ENCODE measurements around the gene INTS15.

INTS15 gene

GRCh38 chr7:6553448-6554044, 36.3 kb upstream of the INTS15 start:
- Histone ChIP-seq H3K4me1 (ENCODE audit: insufficient read depth, low read length) (no peaks in the 10 kb centered on the region), H4K20me1 (ENCODE audit: insufficient read depth, low read length) (no peaks in the 10 kb centered on the region), H2AFZ (ENCODE audit: low read depth, low read length) (0 out of 2 replicates have a peak overlapping the region, but pooled peaks have one; percentile 13), H3K4me3 (ENCODE audit: low read depth in 1 of 2, low read length in 2 of 2) (no peak overlapping the region), H3K9me3 (ENCODE audit: insufficient read depth, low read length, severe bottlenecking) (no peaks in the 10 kb centered on the region), H3K79me2 (ENCODE audit: insufficient read depth, low read length) (no peaks in the 10 kb centered on the region), H3K27ac (ENCODE audit: low read length) (no peak overlapping the region), H3K4me2 (ENCODE audit: insufficient read depth, low read length) (no peak overlapping the region), H3K36me3 (ENCODE audit: insufficient read depth, low read length) (no peaks in the 10 kb centered on the region), H3K9ac (ENCODE audit: low read depth, low read length) (no peak overlapping the region), H3K27me3 (ENCODE audit: insufficient read depth, low read length, poor library complexity) (no peaks in the 10 kb centered on the region)
- no peak for DNase-seq
- no peak for ATAC-seq (ENCODE audit: insufficient read depth, low read depth)
- TF ChIP-seq, protein P1, sequence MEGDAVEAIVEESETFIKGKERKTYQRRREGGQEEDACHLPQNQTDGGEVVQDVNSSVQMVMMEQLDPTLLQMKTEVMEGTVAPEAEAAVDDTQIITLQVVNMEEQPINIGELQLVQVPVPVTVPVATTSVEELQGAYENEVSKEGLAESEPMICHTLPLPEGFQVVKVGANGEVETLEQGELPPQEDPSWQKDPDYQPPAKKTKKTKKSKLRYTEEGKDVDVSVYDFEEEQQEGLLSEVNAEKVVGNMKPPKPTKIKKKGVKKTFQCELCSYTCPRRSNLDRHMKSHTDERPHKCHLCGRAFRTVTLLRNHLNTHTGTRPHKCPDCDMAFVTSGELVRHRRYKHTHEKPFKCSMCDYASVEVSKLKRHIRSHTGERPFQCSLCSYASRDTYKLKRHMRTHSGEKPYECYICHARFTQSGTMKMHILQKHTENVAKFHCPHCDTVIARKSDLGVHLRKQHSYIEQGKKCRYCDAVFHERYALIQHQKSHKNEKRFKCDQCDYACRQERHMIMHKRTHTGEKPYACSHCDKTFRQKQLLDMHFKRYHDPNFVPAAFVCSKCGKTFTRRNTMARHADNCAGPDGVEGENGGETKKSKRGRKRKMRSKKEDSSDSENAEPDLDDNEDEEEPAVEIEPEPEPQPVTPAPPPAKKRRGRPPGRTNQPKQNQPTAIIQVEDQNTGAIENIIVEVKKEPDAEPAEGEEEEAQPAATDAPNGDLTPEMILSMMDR (IDR thresholded peaks at IDR 0.05; ENCODE audit: borderline replicate concordance, extremely low read depth, low read length, poor library complexity, severe bottlenecking): no peak
- no peak for TF ChIP-seq EZH2 (IDR thresholded peaks at IDR 0.05; ENCODE audit: borderline replicate concordance, low read depth, low read length, severe bottlenecking)

- Histone ChIP-seq H3K9ac (ENCODE audit: low read depth, low read length) (no peak overlapping the region), H3K9me3 (ENCODE audit: insufficient read depth, low read length, severe bottlenecking) (no peaks in the 10 kb centered on the region), H3K4me2 (ENCODE audit: insufficient read depth, low read length) (no peak overlapping the region), H3K36me3 (ENCODE audit: insufficient read depth, low read length) (no peaks in the 10 kb centered on the region), H3K4me1 (ENCODE audit: insufficient read depth, low read length) (no peaks in the 10 kb centered on the region), H2AFZ (ENCODE audit: low read depth, low read length) (peak overlapping the region; percentile 36), H3K27me3 (ENCODE audit: insufficient read depth, low read length, poor library complexity) (no peaks in the 10 kb centered on the region), H3K4me3 (ENCODE audit: low read depth in 1 of 2, low read length in 2 of 2) (no peak overlapping the region), H3K79me2 (ENCODE audit: insufficient read depth, low read length) (no peaks in the 10 kb centered on the region), H4K20me1 (ENCODE audit: insufficient read depth, low read length) (no peaks in the 10 kb centered on the region), H3K27ac (ENCODE audit: low read length) (no peak overlapping the region)
- ATAC-seq (ENCODE audit: insufficient read depth, low read depth) (no peak), DNase-seq (no peak)
- no peak for TF ChIP-seq EZH2 (IDR thresholded peaks at IDR 0.05; ENCODE audit: borderline replicate concordance, low read depth, low read length, severe bottlenecking)
- TF ChIP-seq, protein P1 (IDR thresholded peaks at IDR 0.05; ENCODE audit: borderline replicate concordance, extremely low read depth, low read length, poor library complexity, severe bottlenecking): no peak
Observed at GRCh38 chr7:6554848-6555247, 35.0 kb upstream of the INTS15 start.

DNA sequence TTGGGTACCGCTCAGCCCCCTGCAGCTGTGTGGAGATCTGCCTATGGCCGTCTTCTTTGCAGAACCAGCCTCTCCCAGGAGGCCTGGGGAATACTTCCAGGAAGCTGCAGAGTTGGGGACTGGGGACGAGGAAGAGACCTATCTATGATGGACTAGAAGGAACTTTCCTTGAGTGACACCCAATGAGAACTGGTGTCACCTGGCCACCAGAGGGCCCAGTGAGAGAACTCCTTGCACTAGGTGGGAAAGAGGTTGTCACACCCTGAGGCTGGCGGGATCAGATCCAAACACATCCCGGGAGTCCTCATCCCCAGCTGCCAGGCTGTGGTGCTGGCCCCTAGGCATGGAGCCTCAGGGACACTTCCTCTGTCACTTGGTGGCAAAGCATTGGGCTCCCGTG, 33.6 kb upstream of the INTS15 start:
- DNase-seq (no peak), ATAC-seq (ENCODE audit: insufficient read depth, low read depth) (no peak)
- Histone ChIP-seq H4K20me1 (ENCODE audit: insufficient read depth, low read length) (no peaks in the 10 kb centered on the region), H3K4me3 (ENCODE audit: low read depth in 1 of 2, low read length in 2 of 2) (no peak overlapping the region), H3K9me3 (ENCODE audit: insufficient read depth, low read length, severe bottlenecking) (no peaks in the 10 kb centered on the region), H3K4me1 (ENCODE audit: insufficient read depth, low read length) (no peaks in the 10 kb centered on the region), H3K36me3 (ENCODE audit: insufficient read depth, low read length) (no peaks in the 10 kb centered on the region), H3K79me2 (ENCODE audit: insufficient read depth, low read length) (no peaks in the 10 kb centered on the region), H3K27me3 (ENCODE audit: insufficient read depth, low read length, poor library complexity) (no peaks in the 10 kb centered on the region), H3K9ac (ENCODE audit: low read depth, low read length) (no peak overlapping the region), H3K27ac (ENCODE audit: low read length) (no peak overlapping the region), H2AFZ (ENCODE audit: low read depth, low read length) (no peak overlapping the region), H3K4me2 (ENCODE audit: insufficient read depth, low read length) (no peak overlapping the region)
- TF ChIP-seq EZH2 (IDR thresholded peaks at IDR 0.05; ENCODE audit: borderline replicate concordance, low read depth, low read length, severe bottlenecking): no peak
- TF ChIP-seq, protein P1 (IDR thresholded peaks at IDR 0.05; ENCODE audit: borderline replicate concordance, extremely low read depth, low read length, poor library complexity, severe bottlenecking): peak; percentile 37

All from DND-41 (cell line).